Endodermal cell (in vitro differentiated cells): ENCODE measurements around the gene PROB1. TPM values are rescaled to one million over a fixed set of nuclear protein-coding genes. Genes with fewer than 3 reads are reported as not detected.

Experiments
- DNase-seq: peaks from one replicate; pipeline ENCODE4 v3.0.0-alpha.2; 2017
- H3K27ac ChIP-seq: 2 replicates; pipeline ENCODE4 v1.5.1; 2013; ENCODE audit warnings: mild to moderate bottlenecking, low read depth, low read length, moderate library complexity
- H3K27me3 ChIP-seq: 2 replicates; pipeline ENCODE4 v1.6.1; 2013; ENCODE audit warnings: mild to moderate bottlenecking, low read length, moderate library complexity; ENCODE audit not compliant: insufficient read depth, control insufficient read depth, poor library complexity, severe bottlenecking
- H3K36me3 ChIP-seq: 2 replicates; pipeline ENCODE4 v1.7.0; 2013; ENCODE audit warnings: mild to moderate bottlenecking, low read length, moderate library complexity; ENCODE audit not compliant: control insufficient read depth, insufficient read depth
- H3K4me1 ChIP-seq: one replicate; pipeline ENCODE4 v1.7.0; 2013; ENCODE audit warnings: low read length; ENCODE audit not compliant: control insufficient read depth, insufficient read depth
- H3K4me3 ChIP-seq: 2 replicates; pipeline ENCODE4 v1.5.1; 2013; ENCODE audit warnings: mild to moderate bottlenecking, low read length, moderate library complexity
- H3K9ac ChIP-seq: 2 replicates; pipeline ENCODE4 v1.6.1; 2013; ENCODE audit warnings: mild to moderate bottlenecking, low read length, moderate library complexity; ENCODE audit not compliant: poor library complexity, severe bottlenecking; ENCODE audit errors: extremely low read depth
- H3K9me3 ChIP-seq: 2 replicates; pipeline ENCODE4 v1.6.1; 2013; ENCODE audit warnings: mild to moderate bottlenecking, low read length, moderate library complexity; ENCODE audit not compliant: control insufficient read depth
- H3K27ac Mint-ChIP-seq: 2 replicates; pipeline ENCODE4 v1.8.0; 2020; ENCODE audit warnings: mixed read lengths
- H3K27me3 Mint-ChIP-seq: 2 replicates; pipeline ENCODE4 v1.8.0; 2021; ENCODE audit warnings: mild to moderate bottlenecking, mixed read lengths; ENCODE audit not compliant: insufficient read depth
- H3K36me3 Mint-ChIP-seq: 2 replicates; pipeline ENCODE4 v1.8.0; 2020; ENCODE audit warnings: low read depth, mixed read lengths
- H3K4me1 Mint-ChIP-seq: 2 replicates; pipeline ENCODE4 v1.8.0; 2020; ENCODE audit warnings: mixed read lengths
- H3K4me3 Mint-ChIP-seq: 2 replicates; pipeline ENCODE4 v1.8.0; 2020; ENCODE audit warnings: mild to moderate bottlenecking, moderate library complexity, mixed read lengths
- H3K9me3 Mint-ChIP-seq: 2 replicates; pipeline ENCODE4 v1.8.0; 2020; ENCODE audit warnings: mild to moderate bottlenecking, mixed read lengths
- WGBS, 2 experiments: methylation state at CpG; one replicate each; pipeline versions ENCODE4 v1.1.5 to v1.1.7; 2013; ENCODE audit warnings: missing lambda C conversion rate in 2 of 2, mixed read lengths in 1 of 2; ENCODE audit not compliant: insufficient coverage in 1 of 2, insufficient read length in 1 of 2; 5-methylcytosine and 5-hydroxymethylcytosine counted together
- total RNA-seq, 2 donors: library from RNA; stranded (reverse); fragmentation: NEBNext Ultra II Directional in 1 of 2; extraction: Animal tissue kit (Norgen Biotek cat#: 25700) in 1 of 2; gene quantifications; 2 replicates in 1 of 2; 3 replicates in 1 of 2; pipeline ENCODE4 v1.2.1, GENCODE V29; 2021
- TF ChIP-seq, protein P1 (sequence below): fragments of 200-600 bp; sonication (generic); conservative IDR thresholded peaks from 2 replicates; pipeline ENCODE4 v1.5.0; 2021; ENCODE audit warnings: antibody characterized with exemption, mild to moderate bottlenecking

PROB1 gene
- total RNA-seq, 2 donors from 2014 or later = 4.8 to 6.6 TPM

DNA sequence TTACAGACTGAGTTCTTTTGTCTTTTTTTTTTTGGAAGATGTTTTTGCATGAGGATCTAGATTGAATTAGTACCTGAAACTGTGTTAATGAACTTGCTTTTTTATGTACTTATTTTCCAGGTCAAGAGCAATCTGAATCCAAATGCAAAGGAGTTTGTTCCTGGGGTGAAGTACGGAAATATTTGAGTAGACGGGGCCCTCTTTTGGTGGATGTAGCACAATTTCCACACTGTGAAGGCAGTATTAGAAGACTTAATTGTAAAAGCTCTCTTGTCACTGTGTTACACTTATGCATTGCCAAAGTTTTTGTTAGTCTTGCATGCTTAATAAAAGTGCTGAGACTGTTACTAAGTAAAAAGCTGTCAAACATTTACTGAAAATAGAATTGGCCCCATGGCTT lies 26.3 kb downstream of the PROB1 start:
- WGBS, 2 experiments = 92 to 94% methylated on average over 2 of the region's 2 CpGs
- H3K9me3 Mint-ChIP-seq = no peaks in the 10 kb centered on the region
- Histone ChIP-seq H3K27ac (no peak overlapping the region), H3K9me3 (no peaks in the 10 kb centered on the region), H3K36me3 (peaks cover 85% of the 10 kb centered on the region), H3K4me3 (no peak overlapping the region), H3K9ac (no peak overlapping the region), H3K27me3 (no peaks in the 10 kb centered on the region), H3K4me1 (no peaks in the 10 kb centered on the region)
- H3K36me3 Mint-ChIP-seq = peaks cover 71% of the 10 kb centered on the region
- TF ChIP-seq, protein P1, sequence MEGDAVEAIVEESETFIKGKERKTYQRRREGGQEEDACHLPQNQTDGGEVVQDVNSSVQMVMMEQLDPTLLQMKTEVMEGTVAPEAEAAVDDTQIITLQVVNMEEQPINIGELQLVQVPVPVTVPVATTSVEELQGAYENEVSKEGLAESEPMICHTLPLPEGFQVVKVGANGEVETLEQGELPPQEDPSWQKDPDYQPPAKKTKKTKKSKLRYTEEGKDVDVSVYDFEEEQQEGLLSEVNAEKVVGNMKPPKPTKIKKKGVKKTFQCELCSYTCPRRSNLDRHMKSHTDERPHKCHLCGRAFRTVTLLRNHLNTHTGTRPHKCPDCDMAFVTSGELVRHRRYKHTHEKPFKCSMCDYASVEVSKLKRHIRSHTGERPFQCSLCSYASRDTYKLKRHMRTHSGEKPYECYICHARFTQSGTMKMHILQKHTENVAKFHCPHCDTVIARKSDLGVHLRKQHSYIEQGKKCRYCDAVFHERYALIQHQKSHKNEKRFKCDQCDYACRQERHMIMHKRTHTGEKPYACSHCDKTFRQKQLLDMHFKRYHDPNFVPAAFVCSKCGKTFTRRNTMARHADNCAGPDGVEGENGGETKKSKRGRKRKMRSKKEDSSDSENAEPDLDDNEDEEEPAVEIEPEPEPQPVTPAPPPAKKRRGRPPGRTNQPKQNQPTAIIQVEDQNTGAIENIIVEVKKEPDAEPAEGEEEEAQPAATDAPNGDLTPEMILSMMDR = peak; percentile 40
- H3K27me3 Mint-ChIP-seq = no peaks in the 10 kb centered on the region
- H3K27ac Mint-ChIP-seq = no peak overlapping the region
- no peak overlapping the region for H3K4me3 Mint-ChIP-seq
- H3K4me1 Mint-ChIP-seq = no peaks in the 10 kb centered on the region
- no peak for DNase-seq

DNA sequence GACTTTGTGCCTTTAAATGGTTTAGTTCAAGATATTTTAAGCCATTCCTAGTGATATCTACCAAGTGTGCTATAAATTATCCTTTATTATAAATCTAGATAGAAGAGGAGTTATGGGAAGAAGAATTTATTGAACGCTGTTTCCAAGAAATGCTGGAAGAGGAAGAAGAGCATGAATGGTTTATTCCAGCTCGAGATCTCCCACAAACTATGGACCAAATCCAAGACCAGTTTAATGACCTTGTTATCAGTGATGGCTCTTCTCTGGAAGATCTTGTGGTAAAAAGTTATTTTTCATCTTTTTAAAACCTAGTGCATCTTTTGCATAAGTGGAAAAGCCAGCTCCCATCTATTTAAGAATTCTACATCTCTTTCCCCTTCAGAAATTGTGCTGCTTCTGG lies 30.4 kb downstream of the PROB1 start:
- 89 to 90% methylated on average over 2 of the region's 2 CpGs for WGBS, 2 experiments
- Histone ChIP-seq H3K9ac (no peak overlapping the region), H3K36me3 (peaks cover 61% of the 10 kb centered on the region), H3K27me3 (no peaks in the 10 kb centered on the region), H3K27ac (no peak overlapping the region), H3K4me1 (no peaks in the 10 kb centered on the region), H3K4me3 (no peak overlapping the region), H3K9me3 (no peaks in the 10 kb centered on the region)
- Mint-ChIP-seq H3K36me3 (peaks cover 62% of the 10 kb centered on the region), H3K4me1 (no peaks in the 10 kb centered on the region), H3K27ac (no peak overlapping the region), H3K4me3 (no peak overlapping the region), H3K9me3 (no peaks in the 10 kb centered on the region), H3K27me3 (no peaks in the 10 kb centered on the region)
- TF ChIP-seq, protein P1 = no peak
- no peak for DNase-seq

DNA sequence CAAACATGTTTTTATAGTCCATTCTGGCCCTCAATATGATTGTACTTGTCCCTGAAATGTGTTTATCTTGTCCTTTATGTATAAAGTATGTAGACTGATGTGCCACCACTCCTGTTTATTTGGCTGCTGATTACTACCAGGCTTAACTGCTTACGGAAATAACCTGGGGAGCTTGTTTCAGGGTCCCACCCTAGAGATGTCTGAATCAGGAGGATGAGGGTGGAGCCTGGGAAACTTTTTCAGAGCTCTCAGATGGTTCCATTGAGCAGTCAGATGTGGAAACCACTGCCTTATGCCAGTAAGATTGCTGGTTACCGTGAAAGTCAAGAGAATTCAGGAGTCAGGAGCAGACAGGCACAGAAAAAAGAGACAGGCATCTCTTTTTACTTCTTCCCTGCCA lies 31.0 kb downstream of the PROB1 start:
- no peak overlapping the region for H3K4me3 Mint-ChIP-seq
- TF ChIP-seq, protein P1 = no peak
- no peaks in the 10 kb centered on the region for H3K27me3 Mint-ChIP-seq
- H3K36me3 ChIP-seq = peaks cover 56% of the 10 kb centered on the region
- no peak overlapping the region for H3K27ac Mint-ChIP-seq
- H3K4me1 ChIP-seq = no peaks in the 10 kb centered on the region
- H3K9me3 ChIP-seq = no peaks in the 10 kb centered on the region
- H3K27ac ChIP-seq = no peak overlapping the region
- no peaks in the 10 kb centered on the region for H3K9me3 Mint-ChIP-seq
- peaks cover 58% of the 10 kb centered on the region for H3K36me3 Mint-ChIP-seq
- H3K4me3 ChIP-seq = no peak overlapping the region
- H3K9ac ChIP-seq = no peak overlapping the region
- no peak for DNase-seq
- 97% methylated on average over 2 of the region's 2 CpGs for WGBS, 2 experiments
- H3K27me3 ChIP-seq = no peaks in the 10 kb centered on the region
- no peaks in the 10 kb centered on the region for H3K4me1 Mint-ChIP-seq
